NT2/D1 (cell line): ENCODE data around the gene ANAPC4.

Experiments
- SUZ12 ChIP-seq: IDR thresholded peaks from 2 replicates; pipeline ENCODE4 v1.6.1; 2011; ENCODE audit not compliant: insufficient read length, insufficient read depth; ENCODE audit errors: extremely low read depth
- ZNF274 ChIP-seq: IDR thresholded peaks from 2 replicates; pipeline ENCODE4 v1.6.1; 2011; ENCODE audit warnings: mild to moderate bottlenecking, low read depth, low read length

GRCh38 chr4:25376754-25377571, at the start of gene ANAPC4:
- no peak for TF ChIP-seq SUZ12
- TF ChIP-seq ZNF274, result no peak
